AG10803 (cell line): Measurements from ENCODE around the gene KNOP1.

Experiments
- DNase-seq: peaks from one replicate; pipeline ENCODE4 v3.0.0; 2010; ENCODE audit warnings: low read depth
- H3K4me3 ChIP-seq: 2 replicates; pipeline ENCODE4 v1.5.1; 2011; ENCODE audit warnings: mild to moderate bottlenecking, low read length, control low read depth
- TF ChIP-seq, protein P1 (sequence below): conservative IDR thresholded peaks from 2 replicates; pipeline ENCODE4 v1.5.1; 2011; ENCODE audit warnings: mild to moderate bottlenecking, low read length, control low read depth, inconsistent platforms

KNOP1 gene

DNA sequence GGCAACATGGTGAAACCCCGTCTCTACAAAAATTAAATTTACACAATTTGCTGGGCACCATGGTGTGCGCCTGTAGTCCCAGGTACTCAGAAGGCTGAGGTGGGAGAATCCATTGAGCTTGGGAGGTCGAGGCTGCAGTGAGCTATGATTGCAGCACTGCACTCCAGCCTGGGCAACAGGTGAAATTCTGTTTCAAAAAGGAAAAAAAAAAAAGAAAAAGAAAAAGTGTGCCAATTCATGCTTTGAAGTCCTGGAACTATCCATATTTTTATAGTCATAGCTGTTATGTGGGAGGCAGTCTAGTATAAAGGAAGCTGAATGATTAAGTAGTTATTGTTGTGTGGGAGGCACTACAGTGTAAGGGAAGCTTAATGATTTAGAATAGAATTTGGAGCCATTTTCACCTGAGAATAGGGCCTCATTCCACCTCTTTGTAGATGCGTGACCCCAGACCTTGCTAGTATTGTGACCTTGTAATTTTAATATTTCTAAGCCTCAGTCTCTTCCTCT, 31.6 kb upstream of the KNOP1 start:
- no peak for DNase-seq
- H3K4me3 ChIP-seq, result no peak overlapping the region
- TF ChIP-seq, protein P1, sequence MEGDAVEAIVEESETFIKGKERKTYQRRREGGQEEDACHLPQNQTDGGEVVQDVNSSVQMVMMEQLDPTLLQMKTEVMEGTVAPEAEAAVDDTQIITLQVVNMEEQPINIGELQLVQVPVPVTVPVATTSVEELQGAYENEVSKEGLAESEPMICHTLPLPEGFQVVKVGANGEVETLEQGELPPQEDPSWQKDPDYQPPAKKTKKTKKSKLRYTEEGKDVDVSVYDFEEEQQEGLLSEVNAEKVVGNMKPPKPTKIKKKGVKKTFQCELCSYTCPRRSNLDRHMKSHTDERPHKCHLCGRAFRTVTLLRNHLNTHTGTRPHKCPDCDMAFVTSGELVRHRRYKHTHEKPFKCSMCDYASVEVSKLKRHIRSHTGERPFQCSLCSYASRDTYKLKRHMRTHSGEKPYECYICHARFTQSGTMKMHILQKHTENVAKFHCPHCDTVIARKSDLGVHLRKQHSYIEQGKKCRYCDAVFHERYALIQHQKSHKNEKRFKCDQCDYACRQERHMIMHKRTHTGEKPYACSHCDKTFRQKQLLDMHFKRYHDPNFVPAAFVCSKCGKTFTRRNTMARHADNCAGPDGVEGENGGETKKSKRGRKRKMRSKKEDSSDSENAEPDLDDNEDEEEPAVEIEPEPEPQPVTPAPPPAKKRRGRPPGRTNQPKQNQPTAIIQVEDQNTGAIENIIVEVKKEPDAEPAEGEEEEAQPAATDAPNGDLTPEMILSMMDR, result no peak

DNA sequence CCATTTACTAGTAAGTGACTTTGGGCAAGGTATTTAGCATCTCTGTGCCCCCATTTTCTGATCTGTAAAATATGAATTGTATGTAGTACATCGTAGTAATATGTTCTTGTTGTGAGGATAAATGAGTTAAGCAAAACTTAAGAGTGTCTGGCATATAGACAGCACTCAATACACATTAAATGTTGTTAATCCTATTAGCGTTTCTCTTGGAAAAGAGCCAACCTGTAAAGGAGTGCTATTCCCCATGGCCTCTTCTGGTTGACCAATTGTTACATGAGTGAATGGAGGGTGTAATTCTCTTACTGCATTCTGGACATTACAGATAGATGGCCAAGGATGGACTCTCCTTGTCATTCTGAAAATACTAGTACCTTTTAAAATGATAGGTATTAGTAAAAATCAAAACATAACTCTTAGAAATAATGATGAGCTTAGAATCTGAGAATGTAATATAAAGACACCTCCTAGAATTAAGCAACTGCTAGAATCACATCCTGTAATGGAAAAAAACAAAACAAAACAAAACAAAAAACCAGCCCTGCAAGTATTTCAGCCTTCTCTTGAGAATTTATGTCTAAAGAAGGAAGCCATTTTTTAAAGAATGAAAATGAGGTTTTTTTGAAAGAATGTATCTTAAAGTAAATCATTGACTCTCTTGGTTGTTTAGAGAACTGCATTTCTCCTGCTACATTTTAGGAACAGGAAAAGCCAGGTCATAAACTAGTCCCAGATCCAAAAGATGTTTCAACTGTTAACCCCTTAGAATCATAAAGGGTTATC, 30.6 kb upstream of the KNOP1 start:
- TF ChIP-seq, protein P1, result no peak
- no peak overlapping the region for H3K4me3 ChIP-seq
- DNase-seq, result no peak

DNA sequence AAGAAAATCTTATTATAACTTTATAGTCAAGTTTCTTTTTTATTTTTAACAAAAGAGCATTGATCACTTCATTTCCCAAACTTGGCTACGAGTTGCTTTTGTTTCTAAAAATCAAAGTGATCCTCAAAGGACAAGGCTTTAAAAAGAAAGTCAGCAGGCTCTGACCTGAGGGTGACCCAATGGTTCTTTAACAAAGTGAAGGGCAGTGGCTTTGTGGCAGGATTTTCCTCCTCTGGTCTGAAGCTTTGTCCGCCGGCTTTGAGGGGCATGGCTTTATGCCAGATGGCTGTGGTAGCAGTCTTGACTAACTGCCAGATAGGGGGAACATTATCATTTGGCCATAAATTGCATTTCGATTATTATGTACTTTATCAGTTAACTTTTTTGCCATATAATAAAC, 28.5 kb upstream of the KNOP1 start:
- DNase-seq, result no peak
- no peak overlapping the region for H3K4me3 ChIP-seq
- TF ChIP-seq, protein P1, result no peak

DNA sequence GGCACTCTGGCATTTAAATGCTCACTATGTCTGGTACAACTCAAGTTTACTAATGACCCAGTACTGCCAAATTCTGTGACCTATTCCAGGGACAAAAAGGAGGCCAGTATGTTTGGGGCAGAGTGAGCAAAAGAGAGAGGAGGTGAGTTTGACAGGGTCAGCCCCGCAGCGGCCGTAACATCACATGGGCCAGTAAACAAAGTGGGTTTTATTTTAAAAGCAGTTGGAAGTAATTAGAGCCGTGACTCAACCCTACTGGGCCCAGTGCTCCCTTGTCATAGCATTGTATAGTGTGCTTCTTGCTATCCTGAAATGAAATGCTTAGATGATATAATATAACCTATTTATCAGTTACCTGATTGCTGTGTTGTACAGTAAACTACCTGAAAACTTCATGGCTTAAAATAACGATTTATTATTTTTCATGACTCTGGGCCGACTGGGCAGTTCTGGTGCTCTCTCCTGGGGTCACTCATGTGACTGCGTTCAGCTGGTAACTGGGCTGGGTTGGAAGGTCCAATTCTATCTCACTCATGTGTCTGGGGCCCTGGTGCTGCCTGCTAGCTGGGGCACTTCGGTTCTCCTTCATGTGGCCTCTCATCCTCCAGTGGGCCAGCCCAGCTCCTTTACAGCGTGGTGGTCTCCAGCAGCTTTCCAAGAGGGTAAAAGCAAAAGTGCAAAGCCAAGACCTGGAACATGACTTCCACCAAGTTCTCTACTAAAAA, 27.4 kb upstream of the KNOP1 start:
- H3K4me3 ChIP-seq, result no peak overlapping the region
- TF ChIP-seq, protein P1, result no peak
- DNase-seq, result peak; percentile 18

DNA sequence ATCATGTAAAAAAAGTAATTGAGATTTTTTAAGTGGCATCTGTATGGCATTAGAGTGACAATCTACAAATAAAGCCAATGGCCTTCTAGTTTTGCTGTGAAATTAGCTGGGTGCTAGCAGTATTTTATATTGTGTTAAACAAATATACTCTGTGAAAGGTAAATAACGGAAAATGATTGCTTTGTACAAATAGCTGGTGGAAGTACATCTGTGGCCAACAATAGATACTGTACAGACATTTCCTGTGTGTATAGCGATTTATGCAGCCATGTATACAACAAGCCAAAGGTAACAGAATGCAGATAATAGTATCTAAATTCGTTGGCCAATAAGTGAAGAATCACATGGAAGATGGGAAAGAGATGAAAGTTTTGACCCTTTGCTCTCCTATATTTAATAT, 26.6 kb upstream of the KNOP1 start:
- TF ChIP-seq, protein P1, result no peak
- no peak overlapping the region for H3K4me3 ChIP-seq
- DNase-seq, result no peak

DNA sequence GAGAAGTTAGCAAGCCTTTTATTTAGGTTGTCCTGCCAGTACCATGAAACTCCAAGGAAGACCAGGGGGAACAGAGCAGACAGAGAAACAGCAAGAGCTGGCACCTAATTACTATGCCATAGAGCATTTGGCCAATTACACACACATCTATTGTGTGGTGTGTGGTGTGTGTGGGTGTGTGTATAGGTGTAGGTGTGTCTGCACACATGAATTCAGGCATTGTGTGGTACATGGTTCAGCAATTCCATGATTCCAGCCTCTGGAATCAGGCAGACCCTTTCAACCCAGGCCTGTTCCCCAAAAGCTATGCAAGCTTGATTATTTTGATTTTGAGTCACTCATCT, 25.8 kb upstream of the KNOP1 start:
- TF ChIP-seq, protein P1, result no peak

DNA sequence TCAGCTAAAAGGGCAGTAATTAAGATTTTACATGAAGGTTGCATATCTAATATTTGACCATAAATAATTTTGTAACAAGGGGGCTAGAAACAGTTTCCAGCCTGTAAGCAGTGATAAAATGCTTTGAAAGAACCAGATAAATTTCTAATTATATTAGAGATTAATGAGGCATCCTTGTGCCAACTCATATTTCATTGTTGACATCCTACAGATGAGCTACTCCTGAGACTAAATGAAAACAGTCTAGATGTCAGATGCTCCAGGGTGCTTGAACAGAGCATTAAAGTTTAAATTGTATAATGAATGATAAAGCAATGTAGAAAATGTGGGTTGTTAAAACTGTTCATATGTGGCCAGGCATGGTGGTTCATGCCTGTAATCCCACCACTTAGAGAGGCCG, 23.3 kb upstream of the KNOP1 start:
- H3K4me3 ChIP-seq, result no peak overlapping the region
- TF ChIP-seq, protein P1, result no peak
- DNase-seq, result no peak

More for the DNA sequence above, 25.8 kb upstream of the KNOP1 start:
- no peak overlapping the region for H3K4me3 ChIP-seq
- no peak for DNase-seq
